NCI-H1694 treated with DMSO at 0.1 percent for 48 hours (cell line): ENCODE measurements around the gene GNAT3.

ENCODE experiments used
- DNase-seq: peaks from one replicate; lab custom pipeline; 2025; lab: John Stamatoyannopoulos, UW

GNAT3 gene

DNA sequence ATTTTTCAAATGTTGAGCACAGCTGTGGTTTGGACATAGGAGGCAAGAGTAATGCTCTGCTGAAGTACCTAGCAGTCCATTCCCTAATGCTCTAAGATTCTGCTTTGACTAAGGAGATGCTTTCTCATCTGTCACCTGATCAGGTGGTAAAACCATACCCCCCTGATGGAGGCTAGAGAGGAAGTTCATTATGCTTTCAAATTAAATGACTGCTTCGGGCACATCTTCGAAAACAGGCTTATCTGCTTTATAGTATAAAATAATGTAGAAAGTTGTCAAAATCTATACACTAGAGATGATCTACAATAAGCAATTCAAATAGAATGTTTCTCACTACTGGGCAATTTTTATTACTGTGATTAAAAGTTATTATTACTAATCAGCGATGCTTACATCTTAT lies at the start of gene GNAT3:
TSS of gene GNAT3 (minus strand) at position 101 of the 400 bp plus-strand sequence. CDS start 138 bp downstream, outside the sequence.
- no peak for DNase-seq

DNA sequence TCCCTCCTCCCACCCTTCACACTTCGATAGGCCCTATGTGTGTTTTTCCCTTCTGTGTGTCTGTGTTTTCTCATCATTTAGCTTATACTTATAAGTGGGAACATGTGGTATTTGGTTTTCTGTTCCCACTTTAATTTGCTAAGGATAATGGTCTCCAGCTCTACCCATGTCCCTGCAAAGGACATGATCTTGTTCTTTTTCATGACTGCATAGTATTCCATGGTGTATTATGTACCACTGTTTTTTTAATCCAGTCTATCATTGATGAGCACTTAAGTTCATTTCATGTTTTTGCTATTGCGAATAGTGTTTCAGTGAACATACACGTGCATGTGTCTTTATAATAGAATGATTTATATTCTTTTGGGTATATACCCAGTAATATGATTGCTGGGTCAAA lies 46.3 kb upstream of the GNAT3 start:
- DNase-seq = no peak

DNA sequence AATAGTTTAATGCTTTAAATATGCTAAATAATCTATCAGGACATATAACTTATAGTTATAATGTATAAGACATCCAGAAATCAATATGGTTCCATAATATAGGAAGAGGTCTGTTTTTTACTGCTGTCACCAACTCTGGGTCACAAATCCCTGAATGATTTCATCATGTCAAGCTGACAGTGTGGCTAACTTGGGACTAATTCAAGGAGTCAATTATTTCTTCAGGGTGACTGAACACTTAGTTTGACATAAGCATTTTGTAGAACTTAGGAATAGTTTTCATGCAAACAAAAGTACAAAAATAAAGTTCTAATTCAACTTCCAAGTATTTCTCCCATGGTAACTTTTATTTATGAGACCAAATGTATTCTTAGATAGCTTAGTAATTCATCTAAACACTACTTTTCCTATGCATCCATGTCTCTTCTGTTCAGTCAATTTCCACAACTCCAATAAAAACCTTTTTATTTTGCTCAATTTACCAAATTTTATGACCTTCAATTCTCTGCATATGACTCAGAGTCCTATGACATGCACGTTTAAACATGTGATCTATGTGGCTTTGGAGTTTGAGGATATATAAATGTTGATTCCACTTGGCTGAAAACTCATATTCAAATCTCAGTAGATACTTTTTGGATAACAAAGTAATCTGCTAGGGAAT lies 40.3 kb upstream of the GNAT3 start:
- no peak for DNase-seq

DNA sequence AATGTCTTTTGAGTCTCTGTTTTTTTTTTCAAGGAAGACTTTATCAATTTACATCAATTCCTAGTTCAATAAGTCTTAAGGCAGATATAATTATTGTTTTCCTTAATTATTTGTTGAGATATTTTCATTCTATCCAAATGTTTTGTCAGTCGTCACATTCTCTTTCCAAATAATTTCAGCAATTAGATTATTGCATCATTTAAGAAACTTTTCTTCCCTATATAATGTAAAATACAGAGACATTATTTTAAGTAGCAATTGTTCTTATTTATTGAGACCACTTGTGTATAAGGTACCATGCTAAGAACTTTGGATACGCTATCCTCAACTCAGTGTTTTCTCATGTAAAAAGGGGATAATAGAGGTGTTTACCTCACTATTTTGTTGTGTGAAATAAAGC lies 38.1 kb upstream of the GNAT3 start:
- DNase-seq = no peak

DNA sequence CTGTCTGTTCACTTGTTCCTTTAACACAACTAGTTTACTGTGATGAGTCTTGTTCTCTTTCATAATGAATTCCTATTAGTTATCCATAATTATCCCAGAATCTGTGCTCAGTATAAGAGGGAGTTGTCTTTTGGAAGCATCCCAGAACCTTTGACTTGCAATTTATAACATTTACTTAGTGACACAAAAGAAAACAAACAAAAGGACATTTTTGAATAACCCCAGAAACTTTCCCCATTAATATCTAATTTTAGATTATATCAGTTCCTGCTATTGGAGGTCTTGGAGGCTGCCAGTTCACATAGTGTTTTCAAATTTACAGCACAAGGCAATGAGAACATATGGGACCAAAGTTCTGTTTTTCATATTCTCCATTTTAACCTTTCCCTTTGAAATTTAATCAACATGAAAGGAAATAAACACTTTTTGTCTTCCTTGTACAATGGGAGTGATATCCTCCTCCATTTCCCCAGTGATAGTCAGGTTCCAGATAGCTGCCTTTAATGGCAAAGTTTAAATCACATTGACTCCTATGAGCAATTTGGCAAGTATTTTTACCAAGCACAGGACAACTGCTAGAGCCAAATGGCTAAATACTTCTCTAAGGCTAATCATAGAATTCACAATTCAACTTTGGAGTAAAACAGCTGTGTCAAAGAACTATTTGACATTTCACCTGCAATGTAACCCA lies 37.1 kb upstream of the GNAT3 start:
- no peak for DNase-seq

DNA sequence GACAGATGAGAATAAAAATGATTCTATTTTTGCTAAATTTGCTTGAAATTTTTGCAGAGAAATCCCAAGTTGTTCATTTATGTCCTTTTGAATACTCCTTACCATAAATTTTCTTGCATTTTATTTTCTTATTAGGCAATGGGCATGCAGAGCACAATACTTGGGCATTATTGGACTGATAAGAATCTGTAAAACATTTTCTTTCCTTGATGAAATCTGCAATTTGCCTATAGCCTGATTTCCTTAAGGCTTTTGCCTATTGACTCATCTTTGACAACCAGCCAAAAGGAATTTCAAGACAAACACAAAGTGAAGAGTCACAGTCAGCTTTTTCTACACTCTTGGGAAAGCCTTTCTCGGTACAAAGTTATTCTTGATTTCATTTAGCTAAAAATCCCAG lies 30.5 kb upstream of the GNAT3 start:
- no peak for DNase-seq

DNA sequence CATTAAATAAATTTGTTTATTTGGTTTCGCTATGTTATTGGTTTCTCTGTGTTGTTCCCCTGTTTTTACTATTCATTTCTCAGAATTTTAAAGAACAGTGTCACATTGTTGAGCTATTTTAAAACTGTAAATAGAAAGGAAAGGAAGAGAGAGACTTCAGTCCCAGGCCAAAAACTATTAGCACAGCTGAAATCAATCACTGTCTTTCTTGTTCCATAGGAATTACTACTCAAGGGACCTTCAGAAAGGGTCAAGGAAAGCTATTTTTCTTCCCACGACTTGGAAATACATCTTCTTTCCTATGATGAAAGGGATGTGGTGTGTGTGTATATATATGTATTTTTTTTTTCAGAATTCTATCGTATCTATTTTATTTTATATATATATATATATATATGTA lies 29.0 kb upstream of the GNAT3 start:
- DNase-seq = no peak

DNA sequence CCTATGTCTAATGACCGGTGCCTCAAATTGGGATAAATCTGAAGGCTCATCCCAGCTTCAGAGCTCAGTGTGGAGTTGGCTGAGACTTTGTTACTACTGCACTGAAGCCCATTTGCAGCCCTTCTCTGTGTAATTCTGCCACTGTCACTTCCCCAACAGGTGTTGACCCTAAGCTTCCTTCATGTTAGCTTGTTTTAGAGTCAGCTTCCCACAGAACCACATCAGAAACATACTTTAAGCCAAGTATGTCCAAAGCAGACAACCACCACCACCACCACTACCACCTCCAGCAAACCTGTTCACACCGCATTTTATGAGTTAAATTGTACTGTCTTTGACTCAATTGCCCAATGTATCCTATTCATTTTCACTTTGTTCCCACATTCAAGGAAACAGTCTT lies 25.2 kb upstream of the GNAT3 start:
- DNase-seq = no peak

DNA sequence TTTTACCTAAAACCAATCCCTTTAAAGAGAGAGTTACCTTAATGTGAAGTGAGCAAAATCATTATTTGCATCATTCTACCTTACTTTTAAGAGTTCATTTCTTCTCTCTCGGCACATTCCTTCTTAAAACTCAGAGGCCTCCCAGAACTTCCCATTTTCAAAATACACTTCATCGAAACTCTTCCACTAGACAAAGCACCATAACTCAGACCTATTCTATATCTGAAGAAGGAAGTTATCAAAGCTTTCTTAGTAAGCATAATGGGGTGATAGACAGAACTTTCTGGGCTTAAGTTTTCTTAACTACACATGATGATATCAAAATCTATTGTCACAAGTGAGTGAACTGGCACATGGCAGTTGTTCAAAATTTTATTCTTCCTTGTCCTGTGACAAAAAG lies 24.6 kb upstream of the GNAT3 start:
- no peak for DNase-seq

DNA sequence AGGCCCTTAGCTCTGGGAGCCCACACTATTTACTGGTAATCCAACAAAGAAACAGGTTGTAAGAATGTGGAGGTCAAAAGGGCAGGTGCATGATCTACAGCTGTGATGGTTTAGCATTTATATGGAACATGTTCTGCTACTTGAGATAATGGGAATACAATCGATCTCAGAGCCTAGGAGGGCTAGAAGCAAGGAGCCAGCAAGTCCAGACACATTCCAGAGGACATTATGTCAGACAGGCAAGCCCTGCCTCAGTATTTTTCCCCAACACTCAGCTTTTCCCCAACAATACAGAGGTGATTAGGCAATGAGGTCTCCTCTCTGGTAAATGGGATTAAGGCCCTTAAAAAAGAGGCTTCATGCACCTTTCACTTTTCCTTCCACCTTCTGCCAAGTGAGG lies 21.4 kb upstream of the GNAT3 start:
- no peak for DNase-seq

DNA sequence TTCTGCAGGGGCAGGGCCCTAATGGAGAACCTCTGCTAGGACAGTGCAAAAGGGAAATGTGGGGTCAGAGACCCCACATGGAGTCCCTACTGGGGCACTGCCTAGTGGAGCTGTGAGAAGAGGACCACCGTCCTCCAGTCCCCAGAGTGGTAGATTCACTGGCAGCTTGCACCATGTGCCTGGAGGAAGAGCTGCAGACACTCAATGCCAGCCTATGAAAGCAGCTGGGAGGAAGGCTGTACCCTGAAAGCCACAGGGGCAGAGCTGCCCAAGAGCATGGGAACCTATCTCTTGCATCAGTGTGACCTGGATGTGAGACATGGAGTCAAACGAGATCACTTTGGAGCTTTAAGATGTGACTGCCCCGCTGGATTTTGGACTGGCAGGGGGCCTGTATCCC lies 20.3 kb upstream of the GNAT3 start:
- DNase-seq = no peak

DNA sequence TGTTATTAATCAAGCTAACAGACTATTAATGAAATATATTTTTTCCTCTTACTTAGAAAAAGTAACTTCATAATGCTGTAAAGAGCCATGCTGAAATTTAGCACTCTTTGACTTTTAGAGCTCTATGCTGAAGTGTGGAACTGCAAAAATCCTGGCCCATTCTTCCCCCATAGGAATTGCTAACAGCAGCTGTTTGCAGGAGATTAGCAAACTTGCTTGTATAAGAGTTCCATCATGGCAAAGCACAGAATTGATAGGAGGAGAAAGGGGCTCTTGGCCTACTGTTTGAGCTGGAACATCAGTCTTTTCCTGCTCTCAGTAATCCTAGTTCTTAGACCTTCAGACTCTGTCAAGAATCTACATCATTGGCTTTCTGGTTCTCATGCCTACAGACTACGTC lies 18.3 kb upstream of the GNAT3 start:
- no peak for DNase-seq

DNA sequence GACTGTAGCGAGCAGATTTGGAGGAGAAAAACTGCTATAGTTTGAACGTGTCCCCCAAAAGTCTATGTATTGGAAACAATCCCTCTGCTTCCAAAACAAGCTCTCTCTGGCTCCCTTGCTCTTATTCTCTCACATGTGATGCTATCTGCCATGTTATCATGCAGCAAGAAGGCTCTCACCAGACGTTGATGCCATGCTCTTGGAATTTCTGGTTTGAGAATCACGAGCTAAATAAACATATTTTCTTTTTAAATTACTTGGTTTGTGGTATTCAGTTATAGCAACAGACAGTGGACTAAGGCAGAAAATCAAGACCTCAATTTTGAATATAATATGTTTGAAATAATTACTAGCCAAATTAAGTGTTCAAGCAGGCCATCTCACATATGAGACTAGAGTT lies 17.5 kb upstream of the GNAT3 start:
- no peak for DNase-seq

DNA sequence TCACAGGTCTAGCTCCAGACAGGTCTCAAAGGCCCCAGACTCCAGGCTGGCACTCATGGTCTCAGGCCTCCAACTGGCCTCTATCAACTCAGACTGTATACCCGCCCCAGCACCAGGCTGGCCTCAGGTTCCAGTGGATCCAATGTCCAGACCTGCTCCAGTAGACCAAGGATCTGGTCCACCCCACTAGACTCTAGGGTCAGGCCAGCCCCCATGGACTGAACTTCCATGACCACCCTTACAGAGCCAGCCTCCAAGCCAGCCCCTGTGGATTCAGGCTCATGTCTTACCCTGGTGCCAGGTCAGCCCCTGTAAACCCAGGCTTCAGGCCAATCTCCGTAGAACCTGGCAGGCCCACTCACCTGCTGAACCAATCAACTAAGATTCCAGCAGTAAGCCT lies 16.8 kb upstream of the GNAT3 start:
- no peak for DNase-seq

DNA sequence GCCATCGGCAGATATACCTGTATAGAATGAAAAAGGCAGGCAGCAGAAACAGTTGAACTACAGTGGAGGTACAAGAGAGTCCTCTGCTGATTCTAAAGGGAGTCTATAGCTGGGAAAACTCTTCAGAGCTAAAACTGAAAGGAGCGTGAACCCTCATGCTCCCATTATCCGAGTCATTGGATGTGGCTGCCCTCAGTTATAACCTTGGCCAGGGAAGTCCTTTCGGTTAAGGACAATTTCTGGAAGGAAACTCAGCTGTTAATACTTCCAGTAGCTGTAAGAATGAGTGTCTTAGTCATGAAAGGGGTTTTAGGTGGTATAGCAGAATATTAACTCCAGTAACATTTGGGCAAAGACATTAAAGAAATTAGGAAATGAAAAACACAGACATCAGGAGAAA lies 14.6 kb upstream of the GNAT3 start:
- no peak for DNase-seq

DNA sequence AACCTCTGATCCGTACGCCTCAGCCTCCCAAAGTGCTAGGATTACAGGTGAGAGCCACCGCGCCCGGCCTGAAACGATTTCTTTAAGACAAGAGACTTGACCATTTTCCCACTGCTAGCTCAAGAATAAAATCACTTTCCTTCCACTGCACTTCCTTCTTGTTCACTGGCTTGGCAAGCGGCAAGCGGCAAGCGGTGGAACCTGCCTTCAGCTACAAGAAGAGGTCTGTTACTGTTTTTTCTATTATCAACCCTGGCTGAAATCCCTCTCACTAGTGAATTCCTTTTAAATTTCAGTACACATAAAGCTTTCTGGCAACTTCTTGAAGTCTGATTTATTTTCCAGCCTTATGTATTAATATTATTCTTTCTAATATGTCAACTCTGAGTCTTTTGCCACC lies 12.8 kb upstream of the GNAT3 start:
- DNase-seq = no peak

DNA sequence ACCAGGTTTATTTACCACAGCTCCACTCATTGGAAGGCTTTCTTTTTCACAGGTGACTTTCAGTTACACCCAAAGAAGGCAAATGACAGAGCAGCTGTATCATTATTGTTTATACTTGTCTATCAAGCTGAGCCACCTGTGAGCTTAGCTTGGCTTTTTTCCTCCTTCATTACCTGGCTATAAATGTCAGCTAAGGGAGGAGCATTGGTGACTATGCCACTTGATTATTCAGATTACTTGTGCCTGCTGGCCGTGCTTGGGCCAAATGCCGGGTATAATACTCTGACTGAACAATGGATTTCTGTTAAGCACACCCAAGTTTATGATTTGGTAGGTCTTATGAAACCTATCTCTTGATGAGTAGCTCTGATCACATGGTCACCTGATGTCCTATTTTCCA lies 9.9 kb upstream of the GNAT3 start:
- DNase-seq = no peak

DNA sequence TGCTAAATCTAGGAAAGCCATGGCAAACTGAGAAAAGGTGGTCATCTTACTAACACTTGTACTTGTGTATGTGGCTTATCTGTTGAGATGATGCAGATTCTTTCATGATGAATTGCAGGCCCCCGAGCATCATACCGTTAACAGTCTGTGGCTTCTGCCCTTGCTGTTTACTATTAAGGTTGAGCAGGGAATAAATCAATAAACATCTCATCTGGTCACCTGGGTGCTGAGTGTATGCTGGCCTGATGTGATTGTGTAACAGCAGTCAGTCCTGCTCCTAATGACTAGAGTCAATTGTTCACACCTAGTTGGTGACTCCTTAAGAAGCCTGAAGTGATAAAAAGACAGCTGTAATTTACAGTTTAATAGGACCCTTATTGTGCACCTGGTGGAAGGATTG lies 8.3 kb upstream of the GNAT3 start:
- DNase-seq = no peak

DNA sequence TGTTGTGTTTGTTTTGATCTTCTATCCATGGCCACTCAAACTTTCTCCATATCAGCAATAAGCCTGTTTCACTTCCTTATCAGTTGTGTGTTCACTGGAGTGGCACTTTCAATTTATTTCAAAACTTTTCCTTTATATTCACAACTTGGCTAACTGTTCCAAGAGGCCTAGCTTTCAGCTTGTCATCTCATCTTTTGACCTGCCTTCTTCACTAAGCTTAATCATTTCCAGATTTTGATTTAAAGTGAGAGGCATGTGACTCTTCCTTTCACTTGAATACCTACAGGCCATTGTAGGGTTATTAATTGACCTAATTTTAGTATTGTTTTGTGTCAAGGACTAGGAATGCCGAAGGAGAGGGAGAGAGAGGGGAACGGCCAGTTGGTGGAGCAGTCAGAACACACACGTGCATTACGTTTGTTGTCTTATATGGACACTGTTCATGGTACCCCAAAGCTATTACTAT lies 5.5 kb upstream of the GNAT3 start:
- no peak for DNase-seq

DNA sequence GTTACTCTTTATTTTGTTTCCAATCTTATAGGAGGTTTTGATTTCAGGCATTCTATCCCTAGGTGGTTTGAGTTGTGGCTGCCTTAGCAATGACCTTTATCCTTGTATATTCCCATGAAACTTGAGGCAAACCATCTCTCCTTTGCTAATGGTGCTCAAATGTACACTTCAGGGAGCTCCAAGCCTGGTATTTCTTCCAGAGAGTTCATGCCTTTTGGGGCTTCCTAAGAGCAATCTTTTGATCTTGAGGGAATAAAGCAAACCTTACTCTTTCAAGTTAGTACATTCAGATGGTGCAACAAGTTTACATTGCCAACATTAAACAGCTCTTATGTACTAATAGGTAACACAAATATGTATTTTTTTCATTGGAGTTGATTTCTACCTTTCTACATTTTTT lies 3.4 kb upstream of the GNAT3 start:
- DNase-seq = no peak

DNA sequence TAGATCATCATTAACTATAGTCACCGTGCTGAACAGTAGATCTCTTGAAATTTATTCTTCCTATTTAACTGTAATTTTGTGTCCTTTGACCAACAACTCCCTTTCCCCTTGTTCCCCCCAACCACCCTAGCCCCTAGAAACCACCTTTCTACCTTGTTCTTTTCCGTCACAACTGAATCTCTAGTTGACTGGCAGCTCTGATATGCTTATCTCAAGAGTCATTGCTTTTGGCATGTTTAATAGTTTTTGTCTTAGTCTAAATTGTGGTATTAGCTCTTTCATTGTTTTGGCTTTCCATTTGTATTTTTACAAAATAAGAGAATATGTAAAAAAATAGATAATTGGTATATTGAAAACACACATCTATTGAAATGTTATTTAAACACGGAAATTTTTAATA lies 1.8 kb downstream of the GNAT3 start:
- DNase-seq = no peak

DNA sequence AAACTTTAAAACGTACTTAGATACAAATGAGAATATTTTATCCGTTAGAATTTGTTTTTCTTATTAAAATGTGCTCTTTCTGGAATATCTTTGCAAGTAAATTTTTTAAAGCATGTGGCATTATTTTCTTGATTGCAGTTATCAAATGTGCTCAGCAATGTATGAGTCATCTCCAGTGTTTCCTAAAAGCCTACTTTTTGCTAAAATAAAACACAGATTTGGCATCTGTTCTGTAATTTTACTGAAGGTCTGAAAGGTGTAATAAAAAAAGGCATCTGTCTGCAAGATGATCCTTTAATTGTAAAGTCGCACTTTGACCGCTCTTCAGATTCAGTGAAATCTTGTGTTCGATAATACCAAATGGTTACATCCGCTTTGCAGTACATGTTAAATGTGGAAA lies 3.4 kb downstream of the GNAT3 start:
- no peak for DNase-seq

DNA sequence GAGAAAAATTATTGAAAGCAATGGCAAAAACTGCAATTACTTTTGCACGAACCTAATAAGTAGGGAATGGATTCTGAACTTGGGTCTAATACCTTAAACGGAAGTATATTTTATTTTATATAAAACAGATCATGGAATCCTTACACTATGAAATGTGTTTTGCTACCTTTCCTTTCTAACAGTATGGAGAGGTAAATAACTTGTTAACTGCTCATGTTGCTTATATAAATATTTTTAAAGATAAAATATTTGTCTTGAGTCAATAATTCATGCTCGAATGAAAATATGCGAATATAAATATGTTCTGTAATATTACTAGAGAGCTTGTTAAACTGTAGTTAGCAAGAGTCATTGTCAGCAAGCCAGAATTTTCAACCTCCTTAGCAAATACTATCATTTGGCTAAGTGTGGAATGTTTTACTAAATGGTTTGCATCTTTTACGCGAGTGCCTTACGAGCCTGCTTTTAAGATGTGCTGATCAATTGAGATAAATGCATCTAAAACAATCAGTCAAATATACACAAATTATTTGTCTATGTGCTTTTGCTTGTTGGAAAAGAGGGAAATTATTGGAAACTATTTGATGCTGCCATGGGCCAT lies 5.9 kb downstream of the GNAT3 start:
- no peak for DNase-seq

DNA sequence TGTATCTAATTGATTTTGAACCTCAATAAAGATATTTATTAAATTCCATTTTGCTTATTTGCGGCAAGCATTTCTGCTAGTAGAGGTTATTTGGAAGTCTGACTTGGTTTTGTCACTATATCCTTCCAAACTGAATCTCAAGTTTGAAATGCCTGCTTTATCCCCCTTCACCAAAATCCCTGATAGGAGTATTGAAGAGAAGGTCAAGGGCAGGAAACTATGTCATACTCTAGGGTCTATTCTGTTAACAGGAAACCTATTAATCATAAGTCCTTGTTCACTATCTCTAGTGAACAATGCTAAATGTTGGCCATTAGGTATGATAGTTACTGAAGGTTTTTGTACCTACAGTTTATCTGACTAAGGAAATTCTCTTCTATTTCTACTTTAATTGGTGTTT lies 11.5 kb downstream of the GNAT3 start:
- DNase-seq = no peak
